Common myeloid progenitor, CD34-positive (primary cell): ENCODE results near the gene NFKBIZ.

Experiments
- CTCF ChIA-PET: fragments of 350-600 bp; sonication (Branson Sonifier 250); formaldehyde crosslinking; loops from one replicate; lab custom pipeline; 2021; ENCODE audit warnings: antibody characterized with exemption; lab: Charles Lee
- POLR2A ChIA-PET: fragments of 350-600 bp; sonication (Branson Sonifier 250); formaldehyde crosslinking; loops from one replicate; lab custom pipeline; 2021; ENCODE audit warnings: antibody characterized with exemption; lab: Charles Lee
- DNase-seq, 3 donors: peaks; one replicate each; pipeline versions ENCODE4 v3.0.0 to v3.0.0-alpha.2; 2013
- H3K27ac ChIP-seq, 2 experiments: 1 replicate in 1 of 2; 2 replicates in 1 of 2; pipeline ENCODE4 v1.7.0; 2013; ENCODE audit warnings: inconsistent platforms in 2 of 2, low read length in 2 of 2, mild to moderate bottlenecking in 2 of 2, low read depth in 1 of 2, moderate library complexity in 1 of 2; ENCODE audit not compliant: severe bottlenecking in 2 of 2, insufficient read depth in 1 of 2, poor library complexity in 1 of 2
- H3K27me3 ChIP-seq, 5 experiments: replicated peaks in 2 of 5; 1 replicate in 3 of 5; 2 replicates in 2 of 5; pipeline versions ENCODE4 v1.6.1 to v1.7.0; 2013; ENCODE audit warnings: low read length in 4 of 5, mild to moderate bottlenecking in 2 of 5, moderate library complexity in 2 of 5, inconsistent platforms in 1 of 5; ENCODE audit not compliant: insufficient read depth in 5 of 5, control insufficient read depth in 4 of 5
- H3K36me3 ChIP-seq, 4 experiments: 1 replicate in 2 of 4; 2 replicates in 2 of 4; pipeline versions ENCODE4 v1.6.1 to v1.7.0; 2013; ENCODE audit warnings: low read length in 3 of 4, control low read depth in 1 of 4, mild to moderate bottlenecking in 1 of 4; ENCODE audit not compliant: control insufficient read depth in 4 of 4, insufficient read depth in 4 of 4
- H3K4me1 ChIP-seq, 4 experiments: 1 replicate in 3 of 4; 2 replicates in 1 of 4; pipeline versions ENCODE4 v1.6.1 to v1.7.1; 2013; ENCODE audit warnings: low read length in 3 of 4, mild to moderate bottlenecking in 3 of 4, control low read depth in 1 of 4, inconsistent platforms in 1 of 4, moderate library complexity in 1 of 4; ENCODE audit not compliant: control insufficient read depth in 4 of 4, insufficient read depth in 4 of 4; ENCODE audit errors: control extremely low read depth in 1 of 4
- H3K4me3 ChIP-seq, 7 experiments: 1 replicate in 4 of 7; 2 replicates in 3 of 7; pipeline versions ENCODE4 v1.5.1 to v1.7.0; 2013; ENCODE audit warnings: mild to moderate bottlenecking in 7 of 7, low read length in 6 of 7, moderate library complexity in 6 of 7, inconsistent platforms in 2 of 7, low read depth in 2 of 7, control low read depth in 1 of 7; ENCODE audit not compliant: insufficient read depth in 4 of 7, control insufficient read depth in 1 of 7; ENCODE audit errors: extremely low read depth in 1 of 7
- H3K9me3 ChIP-seq, 5 experiments: 1 replicate in 4 of 5; 2 replicates in 1 of 5; pipeline versions ENCODE4 v1.6.1 to v1.7.1; 2013; ENCODE audit warnings: low read length in 4 of 5, mild to moderate bottlenecking in 2 of 5, inconsistent platforms in 1 of 5, low read depth in 1 of 5, moderate library complexity in 1 of 5; ENCODE audit not compliant: control insufficient read depth in 4 of 5, insufficient read depth in 2 of 5; ENCODE audit errors: control extremely low read depth in 1 of 5
- WGBS: methylation state at CpG from one replicate; pipeline ENCODE4 v1.1.5; 2013; ENCODE audit not compliant: insufficient coverage; 5-methylcytosine and 5-hydroxymethylcytosine counted together

Gene NFKBIZ

DNA sequence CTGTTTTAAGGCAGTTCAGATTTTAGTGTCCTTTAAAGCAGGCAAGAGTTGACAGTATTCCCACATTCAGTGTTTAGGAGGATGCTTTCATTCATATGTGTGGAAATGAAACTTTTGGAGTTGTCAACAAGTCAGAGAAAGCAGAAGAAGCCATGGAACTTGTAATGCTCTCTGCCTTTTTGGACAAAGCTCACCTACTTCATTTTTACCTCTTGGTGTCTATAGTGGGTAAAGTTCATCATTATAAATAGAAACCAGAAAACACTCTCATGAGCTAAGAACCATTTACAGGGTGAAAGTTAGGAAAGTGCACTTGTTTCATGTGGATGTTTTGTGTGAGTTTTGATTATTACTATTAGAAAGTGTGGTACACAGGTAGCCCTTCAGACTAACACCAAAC, 9.2 kb upstream of the NFKBIZ start:
- Histone ChIP-seq H3K36me3 (peaks cover 0 to 2% (median 0%) of the 10 kb centered on the region in 4 experiments), H3K4me3 (no peak overlapping the region), H3K27me3 (no peaks in the 10 kb centered on the region), H3K4me1 (peaks cover 0 to 8% (median 7%) of the 10 kb centered on the region in 4 experiments), H3K27ac (no peak overlapping the region), H3K9me3 (peaks cover 0 to 4% (median 0%) of the 10 kb centered on the region in 5 experiments)
- ChIA-PET CTCF (interaction anchor here (1.9 to 2.9 kb wide), 4 partner anchors 9 to 26 kb away, joined by 7 to 9 read pairs (median 8); partner anchors contain the start of gene NFKBIZ), POLR2A (interaction anchor here (1.0 kb wide), 1 partner anchor 9 kb away, joined by 3 read pairs; the partner anchor contains the start of gene NFKBIZ)
- no peak for DNase-seq

DNA sequence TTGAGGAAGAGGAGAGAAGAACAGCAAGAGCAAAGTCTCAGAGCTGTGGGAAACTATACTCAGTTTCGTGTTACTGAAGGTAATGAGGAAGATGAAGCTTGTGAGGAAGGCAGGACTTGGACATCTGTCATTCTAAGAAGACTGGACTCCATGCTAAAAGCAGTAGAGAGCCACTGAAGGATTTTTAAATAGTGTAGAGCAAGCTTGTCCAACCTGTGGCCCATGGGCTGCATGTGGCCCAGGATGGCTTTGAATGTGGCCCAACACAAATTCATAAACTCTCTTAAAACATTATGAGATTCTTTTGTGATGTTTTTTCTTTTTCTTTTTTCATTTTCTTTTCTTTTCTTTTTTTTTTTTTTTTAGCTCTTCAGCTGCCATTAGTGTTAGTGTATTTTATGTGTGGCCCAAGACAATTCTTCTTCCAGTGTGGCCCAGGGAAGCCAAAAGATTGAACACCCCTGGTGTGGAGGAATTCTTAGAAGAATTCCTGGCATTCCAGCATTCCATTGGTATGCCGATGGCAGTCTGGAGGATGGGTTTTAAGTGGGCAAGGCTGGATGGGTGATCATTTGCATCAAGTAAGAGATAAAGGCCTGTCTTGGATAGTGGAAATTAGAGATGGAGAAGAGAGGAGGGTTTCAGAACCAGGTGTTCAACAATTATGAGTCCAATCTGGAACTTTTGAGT, 6.9 kb upstream of the NFKBIZ start:
- H3K4me3 ChIP-seq, result no peak overlapping the region
- DNase-seq, result no peak
- ChIA-PET CTCF (interaction anchor here (1.1 to 1.4 kb wide), 2 partner anchors 7 to 10 kb away, joined by 3 read pairs; no protein-coding TSS in a partner anchor), POLR2A (no interaction called here)
- peaks cover 0 to 4% (median 2%) of the 10 kb centered on the region in 4 experiments for H3K4me1 ChIP-seq
- no peak overlapping the region for H3K27ac ChIP-seq
- H3K36me3 ChIP-seq, result peaks cover 0 to 2% (median 0%) of the 10 kb centered on the region in 4 experiments
- peaks cover 0 to 4% (median 0%) of the 10 kb centered on the region in 5 experiments for H3K9me3 ChIP-seq
- H3K27me3 ChIP-seq, result no peaks in the 10 kb centered on the region
- 100% methylated on average over 2 of the region's 2 CpGs for WGBS

DNA sequence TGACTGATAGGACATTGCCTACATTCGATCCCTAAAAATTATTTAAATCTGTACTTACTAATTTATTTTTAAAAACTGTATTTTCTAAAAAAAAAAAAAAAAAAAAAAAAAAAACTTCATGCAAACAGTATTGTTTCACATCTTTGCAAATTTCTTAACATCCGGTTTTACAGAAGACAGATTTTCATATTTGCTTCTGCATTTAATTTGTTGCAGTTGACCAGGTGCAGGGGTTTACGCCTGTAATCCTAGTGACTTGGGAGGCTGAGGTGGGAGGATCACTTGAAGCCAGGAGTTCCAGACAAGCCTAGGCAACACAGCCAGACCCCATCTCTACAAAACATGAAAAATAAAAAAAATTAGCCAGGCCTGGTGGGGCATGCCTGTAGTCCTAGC, 6.4 kb upstream of the NFKBIZ start:
- H3K27me3 ChIP-seq, result no peaks in the 10 kb centered on the region
- DNase-seq, result no peak
- H3K4me1 ChIP-seq, result peaks cover 0 to 5% (median 2%) of the 10 kb centered on the region in 4 experiments
- H3K27ac ChIP-seq, result no peak overlapping the region
- peaks cover 0 to 4% (median 0%) of the 10 kb centered on the region in 5 experiments for H3K9me3 ChIP-seq
- WGBS, result 100% methylated on average over 1 of the region's 3 CpGs
- peaks cover 0 to 2% (median 0%) of the 10 kb centered on the region in 4 experiments for H3K36me3 ChIP-seq
- POLR2A ChIA-PET, result no interaction called here
- H3K4me3 ChIP-seq, result no peak overlapping the region
- CTCF ChIA-PET, result interaction anchor here (1.1 to 1.4 kb wide), 3 partner anchors 8 to 15 kb away, joined by 3 read pairs; no protein-coding TSS in a partner anchor

DNA sequence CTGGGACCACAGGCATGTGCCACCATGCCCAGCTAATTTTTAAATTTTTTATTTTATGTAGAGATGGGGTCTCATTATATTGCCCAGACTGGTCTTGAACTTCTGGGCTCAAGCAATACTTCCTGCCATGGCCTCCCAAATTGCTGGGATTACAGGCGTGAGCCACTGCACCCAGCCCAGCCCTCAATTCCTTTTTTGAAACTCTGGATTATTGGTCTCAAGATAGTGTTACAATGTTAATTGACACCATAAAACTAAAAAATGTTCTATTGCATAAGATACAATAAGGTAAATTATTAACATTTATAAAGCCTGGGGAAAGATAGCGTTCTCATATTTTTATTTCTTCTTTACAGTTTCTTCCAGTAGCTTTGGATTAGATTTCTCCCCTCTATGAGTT, 3.9 kb upstream of the NFKBIZ start:
- Histone ChIP-seq H3K36me3 (peaks cover 0 to 2% (median 0%) of the 10 kb centered on the region in 4 experiments), H3K27ac (no peak overlapping the region), H3K9me3 (peaks cover 0 to 4% (median 0%) of the 10 kb centered on the region in 5 experiments), H3K4me3 (no peak overlapping the region), H3K4me1 (peaks cover 5 to 14% (median 9%) of the 10 kb centered on the region in 4 experiments), H3K27me3 (no peaks in the 10 kb centered on the region)
- DNase-seq, result no peak
- WGBS, result no CpG with 5 or more reads among the region's 2 CpGs
- POLR2A ChIA-PET, result no interaction called here
- CTCF ChIA-PET, result interaction anchor here (1.1 to 5.1 kb wide), 2 partner anchors 15 to 33 kb away, joined by 3 to 40 read pairs; no protein-coding TSS in a partner anchor

DNA sequence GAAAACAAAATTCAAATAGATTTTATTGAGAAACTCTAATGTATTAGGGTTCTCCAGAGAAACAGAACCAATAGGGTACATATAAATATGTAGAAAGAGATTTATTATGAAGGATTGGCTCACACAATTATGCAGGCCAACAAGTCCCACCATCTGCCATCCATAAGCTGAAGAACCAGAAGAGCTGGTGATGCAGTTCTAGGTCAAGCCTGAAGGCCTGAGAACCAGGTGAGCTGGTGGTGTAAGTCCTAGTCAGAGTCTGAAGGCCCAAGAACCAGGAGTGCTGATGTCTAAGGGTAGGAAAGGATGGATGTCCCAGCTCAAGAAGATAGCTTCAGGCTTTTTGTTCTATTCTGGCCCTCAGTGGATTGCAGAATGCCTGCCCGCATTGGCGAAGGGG, 2.6 kb upstream of the NFKBIZ start:
- no peak overlapping the region for H3K4me3 ChIP-seq
- H3K9me3 ChIP-seq, result peaks cover 0 to 4% (median 0%) of the 10 kb centered on the region in 5 experiments
- peaks cover 9 to 17% (median 12%) of the 10 kb centered on the region in 4 experiments for H3K4me1 ChIP-seq
- WGBS, result 100% methylated on average over 2 of the region's 2 CpGs
- peaks cover 0 to 8% (median 2%) of the 10 kb centered on the region in 4 experiments for H3K36me3 ChIP-seq
- ChIA-PET POLR2A (no interaction called here), CTCF (interaction anchor here (1.0 to 5.1 kb wide), 3 partner anchors 11 to 379 kb away, joined by 3 to 40 read pairs (median 7); no protein-coding TSS in a partner anchor)
- H3K27ac ChIP-seq, result no peak overlapping the region
- DNase-seq, result no peak
- H3K27me3 ChIP-seq, result no peaks in the 10 kb centered on the region

DNA sequence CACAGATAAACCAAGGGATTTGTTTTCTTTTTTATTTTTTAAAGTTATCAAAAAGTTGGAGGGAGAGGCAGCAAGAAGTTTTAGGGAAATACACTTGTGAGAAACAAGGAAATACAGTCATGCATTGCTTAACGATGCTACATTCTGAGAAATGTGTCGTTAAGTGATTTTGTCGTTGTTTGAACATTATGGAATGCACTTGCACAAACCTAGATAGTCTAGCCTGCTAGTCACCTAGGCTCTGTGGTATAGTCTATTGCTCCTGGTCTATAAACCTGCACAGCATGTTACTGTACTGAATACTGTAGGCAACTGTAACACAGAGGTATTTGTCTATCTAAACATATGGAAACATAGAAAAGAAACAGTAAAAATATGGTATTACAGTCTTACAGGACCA, 2.0 kb upstream of the NFKBIZ start:
- ChIA-PET CTCF (interaction anchor here (0.9 to 5.1 kb wide), 5 partner anchors 12 to 378 kb away, joined by 3 to 40 read pairs (median 4); no protein-coding TSS in a partner anchor), POLR2A (no interaction called here)
- no peaks in the 10 kb centered on the region for H3K27me3 ChIP-seq
- DNase-seq, result no peak
- WGBS, result 78% methylated on average over 3 of the region's 3 CpGs
- H3K4me1 ChIP-seq, result peaks cover 13 to 23% (median 16%) of the 10 kb centered on the region in 4 experiments
- H3K9me3 ChIP-seq, result peaks cover 0 to under 1% (median 0%) of the 10 kb centered on the region in 5 experiments
- peaks cover 0 to 13% (median 5%) of the 10 kb centered on the region in 4 experiments for H3K36me3 ChIP-seq
- H3K4me3 ChIP-seq, result no peak overlapping the region
- H3K27ac ChIP-seq, result no peak overlapping the region
